Stimulated activated CD8-positive, alpha-beta memory T cell treated with anti-CD3 and anti-CD28 coated beads, Interleukin-15, amount 100 ng/mL, for 24 hours (primary cell): ENCODE measurements around the gene PTMS.
A peak's percentile ranks its signal among the peaks of the same experiment; 100 is the strongest.

Experiments
- DNase-seq: peaks from one replicate; pipeline ENCODE4 v3.0.0-alpha.2; 2020; ENCODE audit warnings: low read depth

PTMS gene

DNA sequence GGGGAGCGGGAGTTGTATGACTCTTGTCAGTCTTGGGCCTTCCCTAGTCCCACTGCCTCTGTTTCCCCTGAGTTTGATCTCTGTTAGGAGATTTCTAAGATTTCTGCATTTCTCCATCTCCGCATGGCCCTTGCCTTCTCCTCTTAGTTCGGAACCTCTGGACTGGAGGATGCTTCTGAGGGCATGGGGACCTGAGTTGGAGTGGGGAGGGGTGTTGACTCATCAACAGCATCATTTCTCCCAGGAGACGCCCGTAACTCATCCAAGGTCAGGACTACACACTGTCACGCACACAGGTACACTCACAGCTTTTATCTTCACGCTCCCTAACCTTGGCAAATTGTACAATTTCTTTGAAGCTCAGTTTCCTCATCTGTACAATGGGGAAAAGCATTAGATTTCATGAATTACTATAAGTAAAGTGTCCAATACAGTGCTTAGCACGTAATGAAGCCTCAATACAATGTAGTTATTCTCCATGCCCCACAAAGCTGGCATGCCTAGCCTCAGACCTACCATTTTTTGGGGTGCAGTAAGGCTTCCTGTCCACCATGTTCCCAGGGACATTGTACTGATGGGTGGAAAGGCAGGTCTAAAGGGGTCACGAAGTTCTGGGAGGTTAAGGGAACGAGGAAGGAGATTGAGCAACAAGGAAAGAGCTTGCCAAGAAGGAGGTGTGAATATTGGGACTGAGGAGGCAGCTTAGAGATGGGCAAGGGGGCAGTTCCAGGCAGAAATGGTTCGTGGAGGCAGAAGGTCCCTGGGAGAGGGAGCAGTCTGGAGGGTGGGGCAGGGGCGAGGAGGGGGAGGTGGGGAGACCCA, 5.6 kb downstream of the PTMS start:
- DNase-seq: no peak

DNA sequence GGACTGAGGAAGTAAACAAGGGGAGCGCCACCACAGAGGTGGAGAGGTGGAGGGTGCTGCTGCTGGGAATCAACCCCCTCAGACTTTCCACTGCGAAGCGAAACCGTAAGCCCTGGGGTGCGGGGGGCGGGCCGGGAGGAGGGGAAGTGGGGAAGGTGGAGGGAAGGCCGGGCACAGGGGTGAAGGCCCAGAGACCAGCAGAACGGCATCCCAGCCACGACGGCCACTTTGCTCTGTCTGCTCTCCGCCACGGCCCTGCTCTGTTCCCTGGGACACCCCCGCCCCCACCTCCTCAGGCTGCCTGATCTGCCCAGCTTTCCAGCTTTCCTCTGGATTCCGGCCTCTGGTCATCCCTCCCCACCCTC, 6.2 kb downstream of the PTMS start, which contains the start of gene LAG3:
LAG3 (plus strand) TSS at position 190 of the 365 bp plus-strand sequence. CDS start 333 bp downstream, outside the sequence.
- DNase-seq: peak; percentile 32

DNA sequence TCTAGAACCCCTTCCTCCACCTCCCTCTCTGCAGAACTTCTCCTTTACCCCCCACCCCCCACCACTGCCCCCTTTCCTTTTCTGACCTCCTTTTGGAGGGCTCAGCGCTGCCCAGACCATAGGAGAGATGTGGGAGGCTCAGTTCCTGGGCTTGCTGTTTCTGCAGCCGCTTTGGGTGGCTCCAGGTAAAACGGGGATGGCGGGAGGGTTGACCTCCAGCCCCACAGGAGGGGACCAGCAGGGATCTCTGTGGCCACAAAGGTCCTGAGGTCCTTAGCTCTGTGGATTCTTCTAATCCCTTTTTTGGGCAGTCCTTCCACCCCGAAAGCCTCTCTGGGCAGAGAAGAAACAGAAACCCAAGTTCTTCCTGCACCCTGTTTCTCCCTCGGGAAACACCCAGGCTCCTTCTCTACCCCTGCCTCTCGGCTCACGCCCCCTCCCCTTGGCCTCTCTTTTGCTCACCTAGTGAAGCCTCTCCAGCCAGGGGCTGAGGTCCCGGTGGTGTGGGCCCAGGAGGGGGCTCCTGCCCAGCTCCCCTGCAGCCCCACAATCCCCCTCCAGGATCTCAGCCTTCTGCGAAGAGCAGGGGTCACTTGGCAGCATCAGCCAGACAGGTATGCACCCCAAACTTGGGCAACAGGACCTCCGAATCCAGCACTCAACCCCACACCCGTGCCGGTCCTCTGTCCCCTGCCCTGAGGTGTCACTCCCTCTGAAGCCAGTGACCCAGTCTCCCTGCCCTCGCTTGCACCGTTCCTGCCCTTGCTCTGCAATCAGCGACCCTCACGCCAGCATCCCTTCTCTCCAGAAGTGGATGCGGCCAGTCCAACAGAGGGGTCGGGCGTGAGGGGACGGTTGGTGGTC, 6.8 kb downstream of the PTMS start:
- no peak for DNase-seq

DNA sequence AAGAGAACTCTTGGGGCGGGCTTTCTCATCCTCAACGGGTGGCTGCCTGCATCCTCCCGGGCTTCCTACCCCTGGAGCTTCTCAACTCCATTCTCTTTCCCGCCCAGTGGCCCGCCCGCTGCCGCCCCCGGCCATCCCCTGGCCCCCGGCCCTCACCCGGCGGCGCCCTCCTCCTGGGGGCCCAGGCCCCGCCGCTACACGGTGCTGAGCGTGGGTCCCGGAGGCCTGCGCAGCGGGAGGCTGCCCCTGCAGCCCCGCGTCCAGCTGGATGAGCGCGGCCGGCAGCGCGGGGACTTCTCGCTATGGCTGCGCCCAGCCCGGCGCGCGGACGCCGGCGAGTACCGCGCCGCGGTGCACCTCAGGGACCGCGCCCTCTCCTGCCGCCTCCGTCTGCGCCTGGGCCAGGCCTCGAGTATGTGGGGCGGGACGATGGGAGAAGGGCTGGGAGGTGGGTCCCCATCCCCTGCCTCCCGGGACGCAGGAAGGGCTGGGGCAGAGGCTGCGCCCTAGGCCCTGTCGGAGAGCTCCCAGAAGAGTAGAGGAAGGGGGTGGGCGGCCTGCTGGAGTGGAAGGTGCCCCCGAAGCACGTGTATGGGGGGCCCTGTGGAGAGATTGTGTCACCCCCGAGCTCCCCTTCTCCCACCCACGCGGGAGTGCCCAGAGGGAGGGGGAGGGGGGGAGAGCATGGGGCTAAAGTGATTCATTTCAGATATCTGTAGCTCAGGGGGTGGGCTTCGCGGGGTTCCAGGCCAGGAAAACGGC, 7.6 kb downstream of the PTMS start:
- no peak for DNase-seq

DNA sequence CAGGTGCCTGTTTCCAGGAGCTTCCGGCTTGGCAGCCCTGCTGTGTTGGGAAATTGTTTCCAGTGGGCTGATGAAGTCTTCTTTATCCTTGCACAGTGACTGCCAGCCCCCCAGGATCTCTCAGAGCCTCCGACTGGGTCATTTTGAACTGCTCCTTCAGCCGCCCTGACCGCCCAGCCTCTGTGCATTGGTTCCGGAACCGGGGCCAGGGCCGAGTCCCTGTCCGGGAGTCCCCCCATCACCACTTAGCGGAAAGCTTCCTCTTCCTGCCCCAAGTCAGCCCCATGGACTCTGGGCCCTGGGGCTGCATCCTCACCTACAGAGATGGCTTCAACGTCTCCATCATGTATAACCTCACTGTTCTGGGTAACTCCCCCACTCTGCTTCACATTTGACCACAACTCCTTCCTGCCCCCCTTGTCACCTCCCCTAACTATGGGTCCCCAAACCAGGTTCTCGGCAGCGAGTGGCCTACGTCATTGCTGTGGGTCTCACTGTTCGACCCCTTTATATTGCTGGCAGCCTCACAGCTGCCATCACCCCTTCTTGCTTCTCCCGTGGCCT, 8.4 kb downstream of the PTMS start:
- DNase-seq: no peak

DNA sequence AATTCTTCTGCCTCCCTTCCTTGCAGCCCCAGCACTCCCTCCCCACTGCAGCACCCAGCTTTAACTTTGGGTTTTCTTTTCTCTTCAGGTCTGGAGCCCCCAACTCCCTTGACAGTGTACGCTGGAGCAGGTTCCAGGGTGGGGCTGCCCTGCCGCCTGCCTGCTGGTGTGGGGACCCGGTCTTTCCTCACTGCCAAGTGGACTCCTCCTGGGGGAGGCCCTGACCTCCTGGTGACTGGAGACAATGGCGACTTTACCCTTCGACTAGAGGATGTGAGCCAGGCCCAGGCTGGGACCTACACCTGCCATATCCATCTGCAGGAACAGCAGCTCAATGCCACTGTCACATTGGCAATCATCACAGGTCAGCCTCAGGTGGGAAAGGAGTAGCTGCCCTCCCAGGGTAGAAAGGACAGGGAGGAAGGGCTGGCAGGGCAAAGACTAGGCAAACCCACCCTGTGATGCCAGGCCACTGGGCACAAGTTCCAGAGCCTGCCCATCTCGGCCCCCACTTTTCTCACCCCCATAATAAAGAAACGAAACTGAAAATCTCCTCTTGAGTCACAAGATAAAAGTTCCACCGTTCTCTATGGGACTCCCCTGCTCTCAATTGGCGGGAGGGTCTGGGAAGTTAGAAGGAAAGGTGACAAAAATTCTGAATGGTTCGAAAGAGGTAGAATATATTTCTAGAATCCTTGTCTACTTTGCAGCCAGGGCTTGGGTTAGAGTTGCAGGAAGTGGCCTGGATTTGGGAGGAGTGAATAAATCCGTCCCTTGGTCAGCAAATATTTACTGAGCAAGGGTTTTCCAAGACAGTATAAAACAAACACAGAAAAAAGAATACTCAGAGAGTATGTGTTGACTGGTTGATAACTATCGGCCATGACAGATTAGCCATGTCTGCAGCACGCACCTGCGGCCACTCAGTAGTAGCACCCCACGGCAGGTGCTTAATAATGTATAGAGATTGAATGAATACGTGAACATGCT, 9.3 kb downstream of the PTMS start:
- DNase-seq: no peak

DNA sequence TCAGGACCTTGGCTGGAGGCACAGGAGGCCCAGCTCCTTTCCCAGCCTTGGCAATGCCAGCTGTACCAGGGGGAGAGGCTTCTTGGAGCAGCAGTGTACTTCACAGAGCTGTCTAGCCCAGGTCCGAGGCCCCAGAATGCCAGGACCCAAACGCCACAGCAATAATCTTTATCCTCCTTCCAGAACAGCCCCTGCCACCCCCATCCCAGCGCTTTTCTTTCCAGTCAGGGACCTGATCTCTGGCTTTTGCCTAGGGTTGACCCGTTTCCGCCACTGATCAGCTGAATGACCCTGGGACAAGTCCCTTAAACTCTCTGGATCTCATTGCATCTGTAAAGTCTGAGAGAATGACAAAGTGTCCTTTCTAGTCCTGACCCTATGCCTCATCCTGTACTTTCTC, 11.2 kb downstream of the PTMS start:
- DNase-seq: no peak

DNA sequence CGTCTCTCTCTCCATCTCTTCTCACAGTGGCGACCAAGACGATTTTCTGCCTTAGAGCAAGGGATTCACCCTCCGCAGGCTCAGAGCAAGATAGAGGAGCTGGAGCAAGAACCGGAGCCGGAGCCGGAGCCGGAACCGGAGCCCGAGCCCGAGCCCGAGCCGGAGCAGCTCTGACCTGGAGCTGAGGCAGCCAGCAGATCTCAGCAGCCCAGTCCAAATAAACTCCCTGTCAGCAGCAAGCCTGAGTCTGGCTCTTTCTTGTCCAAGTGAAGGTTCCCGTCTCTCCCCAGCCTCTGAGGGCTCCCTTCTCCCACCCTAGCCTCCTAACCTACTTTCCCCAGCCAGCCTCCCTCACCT, 12.0 kb downstream of the PTMS start:
- no peak for DNase-seq

DNA sequence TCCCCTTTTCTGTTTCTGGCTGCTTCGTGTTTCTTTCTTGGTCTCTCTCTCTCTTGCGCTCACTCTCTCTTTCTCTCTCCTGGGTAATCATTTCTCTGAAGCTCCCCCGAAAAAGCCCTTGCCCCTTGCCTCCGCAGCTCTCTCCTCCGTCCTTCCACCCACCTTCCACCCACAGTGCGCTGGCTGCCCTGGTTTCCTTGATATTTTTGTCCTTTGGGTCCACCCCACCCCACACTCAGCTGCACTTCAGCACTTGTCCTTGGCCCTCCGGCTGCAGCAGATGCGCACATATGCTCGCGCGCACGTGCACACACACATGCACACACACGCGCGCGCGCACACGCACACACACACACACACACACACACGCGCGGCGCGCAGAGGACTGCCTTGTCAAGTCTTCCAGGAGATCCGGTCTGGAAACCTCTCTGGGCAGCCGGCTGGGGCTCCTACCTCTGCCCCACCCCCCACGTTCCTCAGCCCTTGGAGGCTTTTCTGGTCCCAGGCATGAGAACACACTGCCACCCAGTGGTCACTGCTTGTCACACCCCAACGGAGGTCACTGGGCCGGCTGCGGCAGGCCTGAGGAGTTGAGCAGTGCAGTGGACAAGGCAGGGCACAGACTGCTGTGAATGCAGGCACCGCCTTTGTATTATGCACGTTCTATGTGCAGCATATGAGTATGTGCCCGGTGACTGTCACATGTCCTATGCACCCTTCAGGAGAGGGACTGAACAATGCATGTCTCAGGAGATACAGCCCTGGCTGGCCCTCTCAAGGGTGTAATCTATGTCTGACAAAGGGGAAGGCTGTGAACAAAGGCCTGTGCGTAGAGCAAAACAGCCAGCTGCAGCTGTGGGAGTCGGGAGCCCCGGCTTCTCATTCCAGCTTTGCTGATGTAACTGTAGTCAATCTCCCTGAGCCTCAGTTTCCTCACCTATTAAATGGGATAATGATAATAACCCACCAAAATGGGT, 12.7 kb downstream of the PTMS start:
- DNase-seq: peak; percentile 65

DNA sequence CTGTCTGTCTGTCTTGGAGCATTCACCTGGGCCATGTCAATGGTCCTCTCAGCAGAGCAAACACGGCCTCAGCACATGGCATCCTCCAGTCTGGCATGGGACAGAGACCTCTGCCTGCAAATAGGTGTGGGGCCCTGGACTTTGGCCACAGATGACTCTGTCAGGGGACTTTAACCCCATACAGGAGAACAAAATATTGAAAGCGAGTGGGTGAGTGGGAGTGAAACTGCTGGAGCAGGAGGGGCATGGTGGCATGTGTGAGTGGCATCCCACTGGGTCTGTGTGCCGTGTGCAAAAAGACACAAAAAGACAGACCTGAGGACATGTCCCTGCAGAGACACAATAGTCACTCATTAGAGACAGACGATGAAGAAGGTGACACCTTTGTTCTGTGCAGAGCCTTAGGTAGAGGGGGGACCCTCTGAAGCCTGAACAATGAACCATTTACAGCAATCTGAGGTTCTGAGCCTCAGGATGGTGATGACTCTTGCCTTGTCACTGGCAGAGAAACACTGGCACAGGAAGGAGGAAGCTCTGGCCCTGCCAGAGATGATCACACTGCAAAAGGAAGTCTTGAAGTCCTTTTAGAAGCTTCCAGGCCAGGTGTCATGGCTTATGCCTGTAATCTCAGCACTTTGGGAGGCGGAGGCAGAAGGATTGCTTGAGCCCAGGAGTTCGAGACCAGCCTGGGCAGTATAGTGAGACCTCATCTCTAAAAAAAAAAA, 13.7 kb downstream of the PTMS start:
- DNase-seq: no peak

DNA sequence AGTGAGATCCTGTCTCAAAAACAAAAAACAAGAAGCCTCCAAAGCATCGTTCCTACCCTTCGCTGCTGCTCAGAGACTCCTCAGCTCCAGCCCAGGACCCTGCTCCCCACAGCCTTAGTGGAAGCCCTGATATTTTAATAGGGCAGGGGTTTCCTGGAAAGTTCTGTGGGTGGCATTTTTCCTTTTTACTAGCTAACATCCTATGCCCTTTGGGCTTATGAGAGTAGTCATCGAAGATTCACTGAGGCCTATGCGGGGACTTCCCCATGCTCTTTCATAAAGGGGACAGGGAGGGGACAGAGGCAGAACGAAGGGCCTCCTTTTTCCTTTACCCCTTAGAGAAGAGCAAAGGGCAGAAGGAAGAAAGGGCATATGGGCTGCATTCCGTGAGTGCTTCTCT, 14.4 kb downstream of the PTMS start:
- DNase-seq: no peak

DNA sequence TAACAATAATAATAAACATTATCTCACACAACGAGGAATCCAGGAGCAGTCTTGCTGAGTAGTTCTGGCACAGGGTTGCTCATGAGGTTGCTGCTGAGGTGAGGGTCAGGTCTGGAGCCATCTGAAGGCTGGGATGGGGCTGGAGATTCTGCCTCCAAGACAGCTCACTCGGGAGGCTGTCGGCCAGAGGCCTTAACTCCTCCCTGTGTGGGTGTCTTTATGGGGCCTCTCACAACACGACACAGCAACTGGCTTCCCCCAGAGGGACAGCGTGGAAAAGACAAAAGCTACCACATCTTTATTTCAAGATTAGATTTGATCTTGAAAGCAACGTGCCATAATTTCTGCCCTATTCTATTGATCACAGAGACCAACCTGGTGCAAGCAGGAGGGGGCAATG, 16.0 kb downstream of the PTMS start:
- no peak for DNase-seq

DNA sequence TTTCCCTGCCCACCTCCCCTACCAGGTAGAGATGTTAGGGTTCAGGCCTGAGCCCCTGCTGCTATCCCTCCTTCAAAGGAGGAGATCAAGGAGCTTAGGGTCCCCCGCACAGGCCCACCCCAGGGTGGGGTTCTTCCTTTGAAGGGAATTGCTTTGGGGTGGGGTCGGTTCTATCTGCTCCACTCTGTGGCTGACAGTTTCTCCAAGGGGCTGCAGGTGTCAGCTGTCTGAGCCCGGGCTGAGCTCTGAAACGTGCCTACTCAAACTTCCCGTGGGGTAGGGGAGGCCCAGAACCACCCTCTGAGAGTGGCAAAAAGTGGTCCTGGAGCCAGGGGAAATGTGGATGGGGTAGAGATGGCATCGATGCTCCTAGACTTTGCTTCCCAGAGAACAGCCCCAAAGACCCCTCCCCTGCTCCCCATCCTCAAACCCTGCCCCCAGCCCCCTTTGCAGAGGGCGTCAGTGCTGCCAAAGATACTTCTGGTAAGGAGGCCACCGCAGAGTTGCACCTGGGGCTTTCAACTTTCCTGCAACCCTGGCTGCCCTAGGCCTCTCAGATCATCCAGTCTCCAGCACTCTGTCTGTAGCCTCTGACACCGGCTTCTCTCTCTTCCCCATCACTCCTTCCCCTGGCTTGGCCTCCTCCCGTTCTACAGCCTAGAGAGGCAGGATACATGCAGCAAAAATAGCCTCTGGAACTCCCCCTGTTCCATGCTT, 16.8 kb downstream of the PTMS start:
- DNase-seq: no peak

DNA sequence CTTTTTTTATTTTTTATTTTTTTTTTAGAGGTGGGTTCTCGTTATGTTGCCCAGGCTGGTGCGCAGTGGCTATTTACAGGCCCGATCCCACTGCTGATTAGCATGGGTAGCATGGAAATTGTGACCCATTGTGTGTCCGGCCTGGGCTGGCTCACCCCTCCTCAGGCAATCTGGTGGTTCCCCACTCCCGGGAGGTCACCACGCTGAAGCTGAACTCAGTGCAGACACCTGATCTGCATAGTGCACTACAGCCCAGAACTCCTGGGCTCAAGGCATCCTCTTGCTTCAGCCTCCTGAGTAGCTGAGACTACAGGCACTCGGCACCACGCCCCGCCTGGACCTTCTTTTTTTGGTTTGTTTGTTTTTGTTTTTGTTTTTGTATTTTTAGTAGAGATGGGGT, 17.7 kb downstream of the PTMS start:
- no peak for DNase-seq

DNA sequence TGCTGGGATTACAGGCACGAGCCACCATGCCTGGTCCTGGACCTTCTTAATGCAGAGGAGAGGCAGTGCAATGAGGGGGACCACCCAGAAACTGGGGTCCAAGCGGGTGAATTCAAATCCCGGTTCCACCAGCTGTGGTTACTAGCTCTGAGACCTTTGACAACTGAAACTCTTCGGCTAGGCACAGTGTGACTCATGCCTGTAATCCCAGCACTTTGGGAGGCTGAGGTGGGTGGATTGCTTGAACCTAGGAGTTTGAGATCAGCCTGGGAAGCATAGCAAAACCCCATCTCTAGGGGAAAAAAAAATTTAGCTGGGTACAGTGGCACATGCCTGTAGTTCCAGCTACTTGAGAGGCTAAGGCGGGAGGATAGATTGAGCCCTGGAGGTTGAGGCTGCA, 18.1 kb downstream of the PTMS start:
- DNase-seq: no peak

DNA sequence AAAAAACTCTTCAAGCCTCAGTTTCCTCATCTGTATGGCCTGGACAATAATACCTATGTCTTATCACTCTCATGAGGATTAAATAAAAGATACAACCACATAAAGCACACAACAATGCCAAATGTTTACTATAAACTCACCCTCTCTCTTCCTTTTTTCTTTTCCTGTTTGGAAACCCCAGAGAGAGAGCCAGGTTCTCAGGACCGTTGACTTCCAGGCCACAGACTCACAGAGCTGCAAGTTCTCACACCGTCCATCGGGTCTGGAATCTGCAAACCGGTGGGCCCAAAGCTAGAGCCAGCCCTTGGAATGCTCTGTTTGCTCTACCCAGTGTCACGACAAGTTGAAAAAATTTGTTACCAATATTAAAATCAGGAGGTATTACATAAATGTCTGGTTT, 18.6 kb downstream of the PTMS start:
- DNase-seq: no peak

DNA sequence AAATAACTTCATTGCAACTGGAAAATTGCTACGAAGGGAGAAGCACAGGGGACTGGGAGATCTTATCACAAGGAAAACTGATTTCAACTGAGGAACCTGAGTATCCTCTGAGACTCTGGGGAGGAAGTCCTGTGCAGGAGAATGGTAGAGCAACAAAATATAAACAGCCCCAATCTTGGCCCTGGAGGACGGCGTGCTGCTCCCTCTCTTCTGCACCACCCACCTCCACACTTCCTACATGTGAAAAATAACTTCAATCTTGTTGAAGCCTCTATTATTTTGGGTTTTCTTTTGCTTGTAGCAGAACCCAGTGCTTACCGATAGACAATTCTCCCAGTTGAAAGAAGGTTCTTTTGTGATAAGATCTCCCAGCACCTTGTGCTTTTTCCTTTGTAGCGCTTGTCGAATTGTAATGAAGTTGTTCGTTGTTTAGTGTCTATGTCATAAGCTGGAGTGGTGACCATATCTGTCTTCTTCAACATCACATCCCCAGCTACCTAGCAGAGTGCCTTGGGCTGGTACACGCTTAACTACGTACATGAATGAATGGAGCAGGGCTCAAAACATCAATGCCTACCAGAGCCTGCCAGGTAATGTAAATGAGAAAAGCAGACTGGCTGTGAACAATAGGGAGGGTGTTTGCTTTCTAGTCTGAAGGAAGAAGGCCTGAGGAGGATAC, 20.4 kb downstream of the PTMS start:
- DNase-seq: no peak

DNA sequence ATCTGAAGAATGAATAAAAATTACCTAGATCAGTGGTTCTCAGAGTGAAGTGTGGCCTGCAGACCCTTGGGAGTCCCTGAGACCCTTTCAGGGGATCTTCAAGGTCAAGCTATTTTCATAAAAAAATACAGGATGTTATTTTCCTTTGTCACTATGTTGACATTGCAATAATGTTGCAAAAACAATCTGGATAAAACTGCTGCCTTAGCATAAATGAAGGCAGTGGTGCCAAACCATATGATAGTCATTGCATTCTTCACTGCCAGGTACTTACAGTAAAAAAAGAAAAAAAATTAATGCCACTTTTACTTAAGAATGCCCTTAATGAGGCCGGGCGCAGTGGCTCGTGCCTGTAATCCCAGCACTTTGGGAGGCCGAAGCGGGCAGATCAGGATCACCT, 21.1 kb downstream of the PTMS start:
- DNase-seq: no peak
